HG03432 (cell line): ENCODE results near the gene COBL.

Experiments
- ATAC-seq: cut with Tn5 transposase; IDR thresholded peaks from one replicate; pipeline ENCODE4 v1.9.1; 2021; ENCODE audit warnings: mild to moderate bottlenecking, moderate library complexity; ENCODE audit not compliant: unreplicated experiment

COBL gene

GRCh38 chr7:51062222-51062987 lies 254.2 kb downstream of the COBL start:
- ATAC-seq, result no peak

GRCh38 chr7:51060536-51060935 lies 256.1 kb downstream of the COBL start:
- ATAC-seq, result no peak

GRCh38 chr7:51059504-51060142 lies 257.0 kb downstream of the COBL start:
- ATAC-seq, result no peak

GRCh38 chr7:51058764-51059163 lies 257.8 kb downstream of the COBL start:
- ATAC-seq, result no peak

- ATAC-seq, result no peak
Observed at GRCh38 chr7:51055039-51055840, 261.4 kb downstream of the COBL start.

GRCh38 chr7:51054231-51054630 lies 262.4 kb downstream of the COBL start:
- no peak for ATAC-seq

GRCh38 chr7:51053160-51053925 lies 263.3 kb downstream of the COBL start:
- ATAC-seq, result no peak

GRCh38 chr7:51046482-51046881 lies 270.1 kb downstream of the COBL start:
- no peak for ATAC-seq

GRCh38 chr7:51046103-51046466 lies 270.5 kb downstream of the COBL start:
- ATAC-seq, result no peak

- ATAC-seq, result no peak
Observed at GRCh38 chr7:51045319-51046102, 271.1 kb downstream of the COBL start.

- ATAC-seq, result no peak
Observed at GRCh38 chr7:51043461-51043860, 273.1 kb downstream of the COBL start.

GRCh38 chr7:51040787-51041186 lies 275.8 kb downstream of the COBL start:
- ATAC-seq, result no peak

- ATAC-seq, result no peak
Observed at GRCh38 chr7:51038573-51038972, 278.0 kb downstream of the COBL start.

GRCh38 chr7:51035716-51036115 lies 280.9 kb downstream of the COBL start:
- no peak for ATAC-seq

GRCh38 chr7:51034521-51035264 lies 281.9 kb downstream of the COBL start:
- ATAC-seq, result no peak

GRCh38 chr7:51033727-51034520 lies 282.7 kb downstream of the COBL start:
- no peak for ATAC-seq

GRCh38 chr7:51031791-51032515 lies 284.7 kb downstream of the COBL start:
- no peak for ATAC-seq

GRCh38 chr7:51031216-51031615 lies 285.4 kb downstream of the COBL start:
- ATAC-seq, result no peak
